Measurements from ENCODE around the gene MYCT1. TPM values are rescaled to one million over a fixed set of nuclear protein-coding genes. Genes with fewer than 3 reads are reported as not detected.

The MYCT1 gene
- total RNA-seq, 1 experiment from 2014 or later: not detected

- Histone ChIP-seq H3K4me1 (ENCODE audit: control insufficient read depth in 1 of 2, insufficient read depth in 2 of 2, low read length in 2 of 2) (no peaks in the 10 kb centered on the region), H3K27me3 (ENCODE audit: insufficient read depth, low read length) (no peaks in the 10 kb centered on the region), H3K9ac (ENCODE audit: low read length) (no peak overlapping the region), H2AFZ (ENCODE audit: low read depth, low read length, poor library complexity, severe bottlenecking) (no peak overlapping the region), H3K9me2 (ENCODE audit: insufficient read depth) (no peaks in the 10 kb centered on the region), H3K4me3 (replicated peaks in 1 of 2; ENCODE audit: low read depth in 1 of 2, low read length in 2 of 2) (no peak overlapping the region), H3K36me3 (ENCODE audit: control insufficient read depth in 1 of 2, insufficient read depth in 2 of 2, low read length in 2 of 2) (no peaks in the 10 kb centered on the region), H4K20me1 (ENCODE audit: insufficient read depth) (no peaks in the 10 kb centered on the region), H3K9me3 (ENCODE audit: control insufficient read depth in 1 of 2, insufficient read depth in 1 of 2, low read depth in 1 of 2, low read length in 2 of 2) (no peaks in the 10 kb centered on the region), H3K4me2 (ENCODE audit: low read length) (no peak overlapping the region), H3K79me2 (ENCODE audit: insufficient read depth, low read length) (no peaks in the 10 kb centered on the region), H3K27ac (ENCODE audit: low read depth, low read length) (no peak overlapping the region)
- POLR2A ChIA-PET: no interaction called here
- no peak for DNase-seq (ENCODE audit: low read depth, low spot score)
- no peak for TF ChIP-seq ELF1 (IDR thresholded peaks at IDR 0.05; ENCODE audit: borderline replicate concordance, low read depth)
- no peak for TF ChIP-seq YY1 (IDR thresholded peaks at IDR 0.05; ENCODE audit: extremely low read depth, insufficient replicate concordance, low read depth, low read length)
- TF ChIP-seq SP1 (IDR thresholded peaks at IDR 0.05; ENCODE audit: low read depth): no peak
- TF ChIP-seq RAD21 (IDR thresholded peaks at IDR 0.05; ENCODE audit: low read depth): no peak
- TF ChIP-seq EZH2 (IDR thresholded peaks at IDR 0.05): no peak
- TF ChIP-seq EZH2phosphoT487 (IDR thresholded peaks at IDR 0.05; ENCODE audit: borderline replicate concordance): no peak
- TF ChIP-seq ZNF274 (IDR thresholded peaks at IDR 0.05; ENCODE audit: low read depth, low read length): no peak
- TF ChIP-seq ZBTB33 (IDR thresholded peaks at IDR 0.05; ENCODE audit: extremely low read depth, insufficient replicate concordance, low read length): no peak
- TF ChIP-seq POLR2A (IDR thresholded peaks at IDR 0.05; ENCODE audit: borderline replicate concordance, extremely low read depth, insufficient read depth, insufficient read length): no peak
- TF ChIP-seq MAX (IDR thresholded peaks at IDR 0.05): no peak
- TF ChIP-seq CBX3 (IDR thresholded peaks at IDR 0.05; ENCODE audit: low read depth): no peak
- intact Hi-C loops (cut with micrococcal nuclease): no loop called here
- CTCF ChIA-PET: no interaction called here
- no TSS peak for BruUV-seq (replicated peaks)
- no peak for ATAC-seq
- RAD21 ChIA-PET (ENCODE audit: low non-redundant PET in 1 of 2, low total read pairs in 2 of 2, uncharacterized antibody in 2 of 2, unreplicated experiment in 2 of 2): no interaction called here
Measured at GRCh38 chr6:152698692-152699091, 995 bp downstream of the MYCT1 start.

Data from HCT116 (cell line).